Dedifferentiated amniotic fluid mesenchymal stem cell (primary cell): ENCODE results near the gene CFAP53.

Source experiments
- DNase-seq: peaks from one replicate; pipeline ENCODE4 v3.0.0-alpha.2; 2016; ENCODE audit errors: extremely low spot score

The CFAP53 gene

DNA sequence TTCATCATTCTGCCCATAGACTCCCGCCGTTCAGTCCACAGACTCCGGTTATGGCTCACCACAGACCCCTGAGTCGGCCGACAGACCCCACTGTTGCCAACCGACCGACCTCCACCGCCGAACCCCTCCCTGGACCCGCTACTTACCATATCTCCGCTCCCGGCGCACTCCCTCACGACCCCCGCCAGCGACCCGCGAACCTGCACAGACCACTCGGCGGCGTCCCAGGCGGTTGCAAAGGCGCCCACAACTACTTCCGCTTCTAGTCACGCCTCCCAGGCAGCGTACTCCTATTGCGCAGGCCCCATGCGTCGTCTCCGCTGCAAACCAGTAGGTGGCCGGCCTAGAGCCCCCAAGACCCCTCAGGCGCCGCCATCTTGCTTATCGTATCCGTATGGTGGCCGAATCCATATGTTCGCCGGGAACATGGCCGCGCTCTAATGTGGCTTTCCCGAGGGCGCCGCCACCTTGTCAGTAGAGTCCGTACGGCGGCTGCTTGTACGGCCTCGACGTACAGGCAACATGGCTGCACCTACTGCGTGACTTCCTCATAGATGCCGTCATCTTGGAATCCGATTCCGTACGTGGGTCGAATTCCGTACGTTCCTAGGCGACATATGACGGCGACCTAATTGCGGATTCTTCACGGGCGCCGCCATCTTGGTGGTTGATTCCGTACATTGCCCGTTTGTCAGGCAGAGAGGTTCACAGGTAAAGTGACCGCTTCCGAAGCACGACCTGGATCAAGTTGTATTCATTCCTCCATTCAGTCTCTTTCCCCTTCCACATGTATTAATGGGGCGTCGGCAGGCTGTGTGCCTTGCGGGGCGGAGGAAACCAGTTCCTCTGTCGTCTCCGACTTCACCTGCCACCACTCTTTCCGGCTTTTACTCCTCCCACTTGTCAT lies 21.4 kb upstream of the CFAP53 start, which contains the start of gene CXXC1:
TSS of gene CXXC1 (minus strand) at position 252 of the 907 bp plus-strand sequence. CDS start at position 149, 103 bp downstream.
- DNase-seq, result peak; percentile 97

DNA sequence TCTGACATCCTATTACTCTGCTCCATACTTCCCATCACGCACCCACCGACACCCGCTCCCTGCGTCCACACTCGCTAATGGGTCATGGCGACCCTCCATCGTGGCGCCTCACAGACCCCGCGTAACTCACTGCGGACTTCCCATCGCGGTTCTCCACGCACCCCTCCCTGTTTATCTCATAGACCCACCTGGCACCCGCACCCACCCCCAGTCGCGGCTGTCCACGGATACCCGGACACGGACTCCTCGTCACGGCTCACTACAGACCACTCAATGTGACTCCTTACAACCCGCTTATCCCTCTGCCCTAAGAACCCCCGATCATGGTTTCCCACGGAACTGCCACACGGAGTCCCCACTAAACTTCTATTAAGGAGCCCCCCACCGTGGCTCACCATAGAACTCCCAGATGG lies 20.7 kb upstream of the CFAP53 start:
- DNase-seq, result no peak

DNA sequence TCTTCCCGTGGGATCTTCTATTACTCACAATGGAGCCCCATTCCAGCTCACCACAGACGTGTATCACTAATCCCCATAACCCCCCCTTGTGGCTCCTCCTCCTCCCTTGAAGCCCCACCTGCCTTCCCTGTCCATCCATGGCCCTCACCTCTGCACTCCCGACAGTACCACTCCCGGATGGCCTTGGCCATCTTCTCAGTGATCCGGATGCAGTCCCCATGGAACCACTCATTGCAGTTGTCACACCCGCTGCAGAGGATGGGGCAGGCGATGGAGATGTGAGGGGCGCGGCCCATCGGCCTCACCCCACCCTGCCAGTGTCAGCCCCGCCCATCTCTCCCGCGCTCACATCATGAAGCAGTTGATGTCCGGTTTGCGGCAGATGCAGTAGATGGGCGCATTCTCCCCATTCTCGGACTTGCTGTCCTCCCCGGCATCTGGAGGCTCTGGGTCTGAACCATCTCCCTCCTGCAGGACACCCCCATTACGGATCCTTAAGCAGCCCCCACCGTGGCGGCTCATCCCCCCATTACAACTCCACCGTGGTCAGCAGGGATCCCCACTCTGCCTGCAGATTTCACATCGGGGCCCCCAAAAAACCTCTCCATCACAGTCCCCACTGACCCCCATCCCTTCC lies 20.2 kb upstream of the CFAP53 start:
- DNase-seq, result no peak

DNA sequence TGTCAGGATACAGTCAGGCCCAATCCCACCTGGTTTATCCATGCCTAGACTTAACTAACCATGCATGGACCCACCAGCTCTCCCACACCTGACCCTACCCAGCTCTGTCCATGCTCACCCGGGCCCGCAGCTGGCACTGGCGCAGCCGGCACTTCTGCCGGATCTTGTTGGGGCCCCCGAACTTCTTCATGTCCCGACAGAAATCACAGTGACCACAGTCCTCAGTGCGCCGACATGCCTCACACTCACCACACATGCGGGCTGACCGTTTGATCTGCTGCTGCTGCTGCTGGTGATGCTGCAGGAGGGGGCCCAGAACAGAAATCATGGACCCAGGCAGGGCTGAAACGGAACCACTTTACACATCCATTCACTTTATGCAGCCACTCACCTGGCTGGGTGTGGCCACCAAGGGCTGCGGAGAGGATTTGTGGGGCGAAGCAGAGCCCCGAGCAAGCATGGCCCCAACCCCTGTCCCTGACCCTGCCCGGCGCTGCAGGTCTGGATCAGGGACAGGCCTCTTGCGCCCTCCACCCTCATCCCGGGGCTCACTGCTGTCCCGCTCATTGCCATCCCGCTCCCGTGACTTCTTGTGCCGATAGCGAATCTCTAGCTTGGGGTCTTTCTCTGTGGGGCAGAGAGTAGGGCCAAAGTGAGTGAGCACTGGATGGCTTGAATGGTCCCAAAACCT lies 19.5 kb upstream of the CFAP53 start:
- DNase-seq, result no peak

DNA sequence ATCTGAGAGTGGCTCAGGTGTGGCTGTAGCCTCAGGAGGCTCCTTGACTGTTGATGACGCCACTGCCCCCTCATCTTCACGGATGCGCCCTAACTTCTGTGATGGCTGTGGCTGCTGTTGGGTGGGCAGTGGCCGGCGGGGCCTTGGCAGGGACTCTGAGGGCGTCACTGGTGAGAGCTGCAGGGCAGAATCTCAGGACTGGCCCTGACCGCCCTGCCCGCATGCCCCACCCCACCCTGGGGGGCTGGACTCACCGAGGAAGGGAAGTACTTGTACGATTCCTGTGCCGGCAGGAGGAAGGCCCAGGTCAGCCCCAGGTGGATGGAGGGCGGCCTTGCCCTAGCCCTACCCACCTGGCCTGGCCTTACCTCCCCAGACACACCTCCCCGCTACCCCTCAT lies 18.8 kb upstream of the CFAP53 start:
- no peak for DNase-seq

DNA sequence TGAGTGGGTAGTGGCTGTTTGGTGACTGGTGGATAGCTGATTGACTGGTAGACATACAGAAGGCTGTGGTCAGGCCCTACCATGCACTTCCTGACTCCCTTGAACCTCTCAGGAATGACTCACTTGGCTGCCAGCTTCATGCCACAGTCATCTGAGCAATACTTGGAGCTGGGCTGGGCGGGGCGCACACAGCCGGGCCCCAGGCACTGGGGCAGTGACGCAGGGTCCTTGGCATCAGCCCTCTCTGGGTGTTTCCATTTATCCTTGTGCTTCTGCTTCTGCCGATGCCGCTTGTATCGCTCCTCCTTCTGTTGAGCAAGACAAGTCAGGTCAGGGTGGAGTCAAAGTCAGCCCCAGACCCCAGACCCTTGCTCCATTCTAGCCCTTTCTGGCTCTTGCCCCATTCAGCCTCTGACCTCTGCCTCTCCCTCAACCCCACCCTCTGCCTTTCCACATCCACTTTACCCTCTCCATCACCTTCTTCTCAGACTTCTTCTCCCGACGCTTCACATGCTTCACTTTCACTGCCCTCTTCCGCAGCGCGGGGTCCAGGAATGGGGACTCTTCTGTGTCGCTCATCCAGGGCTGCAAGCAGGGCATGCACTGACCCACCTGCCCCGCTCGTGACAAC lies 18.1 kb upstream of the CFAP53 start:
- no peak for DNase-seq

DNA sequence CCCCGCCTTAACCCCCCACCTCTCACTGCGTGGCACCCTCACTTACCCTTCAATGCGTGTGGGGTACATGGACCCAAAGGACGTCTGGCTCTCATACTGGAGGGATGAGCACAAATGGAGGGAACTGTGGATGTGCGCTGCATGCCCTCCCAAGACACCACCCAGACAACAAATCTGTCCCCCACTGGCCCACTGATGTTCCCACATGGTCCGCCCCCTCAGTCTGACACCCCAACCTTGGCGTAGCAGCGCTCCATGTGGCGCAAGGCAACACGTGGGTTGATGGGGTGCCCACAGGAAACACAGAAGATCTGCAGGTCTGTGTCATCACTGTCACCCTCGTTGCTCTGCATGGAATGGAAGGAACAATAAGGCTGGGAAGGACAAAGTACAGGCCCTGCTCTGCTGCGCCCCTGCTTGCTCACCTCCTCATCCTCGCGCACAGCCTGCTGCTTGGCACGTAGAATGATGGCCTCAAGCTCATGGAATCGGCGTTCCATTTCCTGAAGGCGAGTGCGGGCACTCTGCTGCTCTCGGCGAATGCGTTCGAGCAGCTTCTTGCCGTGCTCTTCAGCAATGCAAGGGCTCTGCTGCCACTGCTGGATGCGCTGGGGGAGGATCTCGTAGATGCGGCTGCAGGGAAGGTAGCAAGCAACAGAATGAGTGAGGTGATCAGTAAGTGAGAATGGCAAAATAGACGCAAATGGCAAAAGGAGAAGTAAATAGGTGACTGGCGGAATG lies 17.3 kb upstream of the CFAP53 start:
- no peak for DNase-seq

DNA sequence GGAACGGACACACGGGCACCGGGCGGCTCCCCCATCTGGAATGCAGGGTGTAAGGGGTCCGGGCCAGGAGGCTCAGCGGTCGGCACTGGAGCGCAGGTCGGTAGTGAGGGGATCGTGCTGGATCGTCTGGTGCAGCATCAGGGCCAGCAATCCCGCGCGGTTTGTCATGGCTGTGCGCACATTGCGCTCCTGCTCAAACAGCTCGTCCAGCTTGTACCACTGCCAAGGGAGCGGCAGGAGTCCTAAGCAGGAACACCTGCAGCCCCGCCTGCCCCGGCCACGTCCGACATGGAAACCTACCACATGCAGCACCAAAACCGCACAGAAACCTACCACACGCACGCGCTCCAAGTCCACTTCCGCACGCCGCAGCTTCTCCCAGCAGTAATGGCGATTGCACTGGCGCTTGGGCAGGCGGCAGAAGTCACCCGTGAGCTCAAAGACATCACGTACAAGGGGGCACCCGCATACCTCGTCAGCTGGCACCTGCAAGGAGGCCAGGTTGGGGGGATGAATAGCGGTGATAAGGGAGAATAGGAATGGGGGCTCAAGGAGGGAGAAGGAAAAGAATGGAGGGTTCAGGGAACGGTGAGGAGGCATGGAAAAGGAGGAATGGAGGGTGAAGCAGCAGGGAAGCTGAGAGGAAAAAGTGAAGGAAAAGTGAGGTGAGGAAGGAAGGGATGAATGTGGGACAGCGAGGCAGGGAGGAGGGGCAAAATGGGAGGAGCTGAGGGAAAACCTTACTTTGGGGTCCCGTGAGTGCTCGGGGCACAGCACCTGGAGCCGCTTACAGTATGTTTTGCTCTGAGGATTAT lies 16.4 kb upstream of the CFAP53 start:
- DNase-seq, result no peak

DNA sequence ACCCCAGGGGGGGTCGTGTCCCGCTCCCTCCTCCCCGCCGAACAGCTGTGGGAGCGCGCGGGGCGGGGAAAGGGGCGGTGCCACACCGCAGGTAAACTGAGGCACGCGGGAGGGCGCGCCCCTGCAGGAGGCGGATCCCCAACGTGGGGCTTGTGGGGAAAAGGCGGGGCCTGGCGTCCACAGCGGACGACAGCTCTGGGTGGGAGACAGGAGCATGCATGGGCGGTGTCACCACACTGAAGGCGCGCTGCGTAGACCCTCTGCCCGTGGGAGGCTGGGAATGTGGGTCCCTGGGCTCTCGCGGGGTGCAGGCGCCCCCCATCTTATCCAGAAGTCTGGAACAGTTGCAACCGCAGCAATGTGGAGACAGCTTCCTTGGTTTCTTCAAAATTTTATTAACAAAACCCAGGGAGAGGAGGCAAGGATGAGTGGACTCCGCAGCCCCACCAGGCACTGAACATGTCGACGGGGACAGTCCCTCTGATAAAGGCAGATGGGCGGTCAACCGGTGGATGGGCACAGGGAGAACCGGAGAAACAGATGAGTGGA lies 15.8 kb upstream of the CFAP53 start:
- no peak for DNase-seq

DNA sequence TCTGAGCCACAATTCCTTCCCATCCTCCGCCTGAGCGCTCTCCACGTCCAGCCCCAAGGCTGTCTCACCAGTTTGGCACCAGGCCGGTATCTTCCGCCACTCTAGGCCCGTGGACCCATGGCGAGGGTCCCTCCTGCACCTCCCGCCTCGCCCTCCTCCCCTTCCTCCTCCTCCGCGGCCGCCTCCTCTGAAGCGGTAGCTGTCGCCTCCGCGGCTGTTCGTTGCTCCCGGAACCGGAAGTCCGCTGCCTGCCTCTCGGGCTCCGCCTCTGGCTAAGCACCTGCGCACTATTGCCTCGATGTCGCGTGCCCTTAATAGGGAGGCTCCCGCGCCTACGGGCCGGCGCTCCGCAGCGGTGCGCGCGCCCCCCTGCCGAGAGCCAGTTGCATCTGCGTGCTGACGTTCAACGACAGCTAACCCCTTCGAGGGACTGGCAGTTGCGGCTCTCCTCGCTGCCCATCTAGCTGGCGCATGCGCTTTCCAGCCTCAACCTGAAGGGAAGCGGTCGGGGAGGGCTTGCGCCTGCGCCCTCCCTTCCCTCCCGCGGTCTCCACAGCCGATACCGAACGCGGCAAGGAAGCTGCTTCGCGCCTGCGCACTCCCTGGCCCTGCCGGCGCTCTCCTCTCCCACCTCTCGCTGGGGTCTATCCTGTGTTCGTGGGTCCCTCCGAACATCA lies 15.1 kb upstream of the CFAP53 start, which contains the start of gene MBD1:
TSS of gene MBD1 (minus strand) at position 229 of the 677 bp plus-strand sequence. CDS start 1,531 bp downstream, outside the sequence.
- DNase-seq, result peak; percentile 97

DNA sequence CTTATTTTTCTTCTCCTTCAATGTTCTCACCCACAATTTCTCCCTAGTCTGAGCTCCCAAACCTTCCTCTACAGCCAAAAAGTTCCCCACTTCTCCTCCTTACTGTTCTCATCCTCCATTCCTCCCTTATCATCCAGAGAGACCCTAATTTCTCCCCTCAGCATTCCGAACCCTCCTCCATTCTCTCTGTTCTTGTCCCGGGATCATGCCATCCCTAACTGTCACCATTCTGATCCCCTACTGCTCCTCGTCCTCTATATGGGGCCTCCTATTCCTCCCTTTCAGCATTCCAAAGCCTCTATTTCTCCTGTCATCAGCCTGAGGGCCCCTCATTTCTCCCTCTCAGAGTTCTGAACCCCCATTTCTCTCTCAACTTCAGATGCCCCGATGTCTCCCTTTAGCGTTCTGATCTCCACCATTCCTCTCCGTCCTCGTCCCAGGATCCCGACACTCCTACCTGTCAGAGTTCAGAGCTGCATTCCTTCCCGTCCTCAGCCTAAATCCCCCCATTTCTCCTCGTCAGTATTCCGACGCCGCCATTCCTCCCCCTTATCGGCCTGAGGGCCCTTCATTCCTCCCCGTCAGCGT lies 14.5 kb upstream of the CFAP53 start:
- no peak for DNase-seq

DNA sequence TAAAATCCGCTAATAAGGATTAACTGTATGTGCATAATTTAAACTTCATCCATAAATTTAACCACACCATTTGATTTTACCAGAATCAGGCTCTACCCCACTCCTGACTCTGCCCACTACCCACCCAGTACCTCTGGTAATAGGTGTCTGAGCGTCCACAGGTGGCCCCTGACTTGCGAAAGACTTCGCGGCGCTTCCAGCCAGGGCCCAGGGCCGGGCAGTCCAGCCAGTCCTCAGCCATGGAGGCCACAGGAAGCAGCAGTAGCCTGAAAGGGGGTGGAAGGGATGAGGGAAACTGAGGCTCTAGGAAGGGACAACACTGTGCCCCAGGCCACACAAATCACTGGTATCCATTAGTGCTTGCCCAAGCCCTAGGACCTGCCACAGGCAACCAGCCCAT lies 13.5 kb upstream of the CFAP53 start:
- DNase-seq, result no peak

DNA sequence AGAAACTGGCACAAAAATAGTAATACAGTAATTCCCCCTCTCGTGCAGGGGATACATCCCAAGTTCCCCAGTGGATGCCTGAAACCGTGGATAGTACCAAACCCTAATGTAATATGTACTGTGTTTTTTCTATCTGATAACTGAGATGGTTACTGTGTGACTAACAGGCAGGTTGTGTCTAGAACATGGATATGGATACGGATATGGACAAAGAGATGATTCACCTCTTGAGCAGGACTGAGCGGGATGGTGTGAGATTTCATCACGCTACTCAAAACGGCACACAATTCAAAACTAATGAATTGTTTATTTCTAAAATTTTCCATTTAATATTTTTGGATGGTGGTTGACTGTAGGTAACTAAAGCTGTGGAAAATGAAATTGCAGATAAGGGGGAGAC lies 11.6 kb upstream of the CFAP53 start:
- no peak for DNase-seq

DNA sequence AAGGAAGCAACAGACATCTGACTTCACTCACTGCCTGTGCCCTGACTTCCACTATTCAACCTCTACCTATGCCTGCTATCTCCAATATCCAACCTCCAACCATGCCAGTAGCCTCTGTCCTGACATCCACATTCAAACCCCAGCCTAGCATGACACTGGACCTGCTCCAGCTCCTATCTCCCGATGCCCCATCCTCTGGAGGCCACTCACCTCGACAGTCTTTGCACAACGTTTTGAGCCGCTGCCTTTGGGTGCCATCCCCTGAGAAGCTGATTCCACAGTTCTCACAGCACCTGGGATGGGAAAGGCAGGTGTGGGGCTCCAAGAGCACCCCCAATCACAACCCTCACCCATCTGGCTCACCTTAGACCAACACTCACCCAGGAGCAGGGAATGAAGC lies 10.2 kb upstream of the CFAP53 start:
- DNase-seq, result no peak

DNA sequence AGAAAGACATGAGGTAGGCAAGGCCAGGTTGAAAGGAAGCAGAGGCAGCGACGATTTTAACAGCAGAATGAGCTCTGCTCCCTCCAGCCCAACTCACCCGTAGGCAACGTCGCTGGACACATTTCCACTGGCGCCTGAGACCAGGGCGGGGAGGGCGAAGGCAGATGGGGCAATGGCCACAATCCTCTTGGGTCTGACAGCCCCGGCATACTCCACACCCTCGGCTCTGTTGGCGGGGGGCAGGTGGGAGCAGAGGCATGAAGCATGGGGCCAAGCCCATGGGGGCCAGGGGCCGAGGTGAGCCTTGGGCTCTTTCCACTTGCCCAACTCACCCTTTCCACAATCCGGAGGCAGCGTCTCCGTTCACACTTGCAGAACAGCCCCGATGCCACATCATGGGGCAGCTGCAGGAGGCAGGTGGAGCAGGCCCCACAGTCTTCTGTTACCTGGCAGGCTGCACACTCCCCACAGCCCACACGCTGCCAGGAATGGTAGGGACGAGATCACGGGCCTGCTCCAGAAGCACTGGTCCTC lies 9.3 kb upstream of the CFAP53 start:
- DNase-seq, result no peak

DNA sequence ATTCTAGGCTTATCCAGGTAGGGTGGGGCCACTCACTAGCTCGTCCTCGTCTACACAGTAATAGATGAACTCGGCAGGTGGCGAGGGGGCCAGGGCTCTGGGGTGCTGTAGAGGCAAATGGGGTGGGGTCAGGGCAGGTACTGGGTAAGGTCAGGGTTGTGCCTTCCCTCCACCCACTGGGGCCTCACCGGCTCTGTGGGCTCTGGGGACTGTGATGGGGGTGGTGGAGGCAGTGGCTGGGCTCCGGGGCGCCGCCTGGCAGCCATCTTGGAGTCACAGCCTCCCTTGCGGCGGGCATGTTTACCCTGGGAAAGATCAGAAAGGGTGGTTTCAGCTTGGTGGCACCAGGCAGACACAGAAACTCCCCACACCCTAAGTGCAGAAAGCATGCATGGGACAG lies 8.6 kb upstream of the CFAP53 start:
- no peak for DNase-seq

DNA sequence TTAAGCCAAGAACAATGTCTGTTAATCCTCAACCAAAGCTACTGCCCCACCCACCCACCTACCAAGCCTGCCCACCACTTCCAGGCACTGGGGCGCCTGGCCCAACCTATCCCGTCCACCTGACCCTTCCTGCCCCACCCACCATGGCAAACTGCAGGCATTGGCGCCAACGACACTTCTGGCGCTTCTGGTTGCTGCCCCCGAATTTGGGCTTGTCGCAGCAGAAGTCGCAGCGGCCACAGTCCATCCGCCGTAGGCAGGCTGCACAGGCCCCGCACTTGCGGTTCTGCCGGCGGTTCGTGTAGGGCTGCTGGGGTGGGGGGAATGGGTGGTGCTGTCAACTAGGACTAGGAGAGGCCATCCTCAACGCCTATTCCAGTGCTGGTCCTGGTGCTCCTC lies 7.7 kb upstream of the CFAP53 start:
- no peak for DNase-seq

DNA sequence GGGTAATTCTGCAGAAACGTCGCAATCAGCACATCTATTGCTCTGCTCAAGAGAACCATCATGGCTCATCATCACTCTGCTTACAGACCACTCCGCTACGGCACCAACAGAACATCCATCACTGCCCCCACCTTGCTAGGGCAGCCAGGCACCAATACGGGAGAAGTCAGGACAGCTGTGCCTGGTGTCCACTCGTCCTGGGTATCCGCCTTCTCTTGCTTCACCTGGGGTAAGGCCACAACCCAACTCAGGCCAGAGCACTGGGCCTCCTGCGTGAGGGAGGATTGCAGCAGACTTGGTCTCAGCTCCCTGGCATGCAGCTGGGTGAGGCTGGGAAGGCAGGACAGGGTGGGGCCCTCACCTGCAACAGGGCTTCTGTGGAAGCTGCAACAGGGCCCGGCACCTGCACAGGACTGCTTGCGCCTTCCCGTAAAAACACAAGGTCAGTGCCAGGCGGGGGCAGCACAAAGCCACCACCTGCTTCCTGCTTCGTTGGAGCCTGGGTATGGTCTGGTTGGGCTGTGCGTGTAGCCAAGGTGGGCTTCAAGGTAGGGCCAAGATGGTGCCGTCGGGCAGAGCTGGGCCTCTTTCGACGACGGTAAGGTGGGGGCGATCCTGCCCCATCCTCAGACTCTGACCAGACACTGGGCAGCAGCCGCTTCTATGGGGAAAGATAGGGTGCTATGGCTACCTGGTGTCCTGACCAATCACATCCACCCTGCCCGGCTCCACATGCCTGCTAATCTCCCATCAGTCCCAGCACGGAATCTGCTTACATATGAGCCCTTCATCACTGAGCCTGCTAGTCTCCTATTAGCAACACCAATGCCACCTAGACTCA lies 7.1 kb upstream of the CFAP53 start:
- DNase-seq, result no peak
